HG03159 (cell line): ENCODE measurements around the gene RALGPS2.

ENCODE experiments used
- ATAC-seq: cut with Tn5 transposase; IDR thresholded peaks from one replicate; pipeline ENCODE4 v1.9.1; 2021; ENCODE audit warnings: mild to moderate bottlenecking, moderate library complexity; ENCODE audit not compliant: unreplicated experiment

RALGPS2 gene

GRCh38 chr1:178912597-178912996 lies 187.6 kb downstream of the RALGPS2 start:
- no peak for ATAC-seq

GRCh38 chr1:178916448-178917174 lies 191.6 kb downstream of the RALGPS2 start:
- no peak for ATAC-seq

DNA sequence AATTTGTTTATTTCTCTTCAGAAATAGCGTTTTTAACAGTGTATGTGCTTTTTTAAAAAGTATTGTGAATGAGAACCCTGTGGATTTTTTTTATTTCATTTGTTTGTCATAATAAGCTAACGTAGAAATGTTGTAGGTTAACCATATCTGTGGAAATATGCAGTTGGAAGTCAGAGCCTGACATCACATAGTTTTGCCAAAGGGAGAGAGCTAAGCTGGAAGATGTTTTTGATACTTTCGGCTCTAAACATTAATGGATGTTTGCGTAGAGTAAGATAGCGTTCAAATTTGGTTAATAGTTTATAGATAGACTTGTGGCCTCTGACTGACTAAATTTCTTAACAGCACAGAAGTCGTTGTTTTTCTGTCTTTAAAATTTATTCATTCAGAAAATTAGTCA lies 193.3 kb downstream of the RALGPS2 start:
- no peak for ATAC-seq

DNA sequence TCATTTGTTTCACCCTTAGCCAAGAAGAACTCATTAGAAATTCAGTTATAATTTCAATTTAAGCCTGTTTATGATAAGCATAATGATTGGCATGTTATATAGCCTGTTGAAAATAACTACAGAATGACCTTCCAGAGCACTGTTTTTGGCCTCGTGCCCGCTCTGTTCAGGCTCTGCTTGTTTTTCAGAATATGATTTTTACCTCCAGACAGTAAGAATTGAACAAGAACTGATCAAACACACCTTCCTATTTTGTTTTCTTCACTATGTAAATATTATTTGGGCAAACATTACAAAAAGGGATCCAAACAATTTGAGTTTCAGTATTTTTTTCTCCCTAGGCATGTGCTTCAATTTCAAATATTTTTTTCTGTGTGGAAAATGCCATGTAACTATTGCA lies 193.9 kb downstream of the RALGPS2 start:
- ATAC-seq, result no peak

GRCh38 chr1:178919581-178919980 lies 194.5 kb downstream of the RALGPS2 start:
- ATAC-seq, result no peak

DNA sequence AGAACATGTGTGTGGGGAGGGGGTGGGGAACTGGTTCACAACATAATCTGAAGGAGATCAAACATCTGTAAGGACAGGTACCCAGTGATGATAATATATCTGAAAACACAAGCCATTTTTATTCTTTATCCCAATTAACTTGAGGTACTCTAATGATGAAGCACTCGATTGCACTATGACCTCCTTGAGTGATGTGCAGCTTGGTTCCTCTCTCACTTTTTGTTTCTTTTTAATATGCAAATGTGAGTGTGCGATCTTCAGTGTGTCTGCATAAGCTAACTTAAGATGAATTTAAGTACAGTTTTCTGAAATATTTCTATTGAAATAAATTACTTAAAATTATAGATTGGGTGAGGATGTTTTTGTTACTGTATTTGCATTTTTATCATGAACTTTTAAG lies 196.5 kb downstream of the RALGPS2 start:
- peak; percentile 49 for ATAC-seq

DNA sequence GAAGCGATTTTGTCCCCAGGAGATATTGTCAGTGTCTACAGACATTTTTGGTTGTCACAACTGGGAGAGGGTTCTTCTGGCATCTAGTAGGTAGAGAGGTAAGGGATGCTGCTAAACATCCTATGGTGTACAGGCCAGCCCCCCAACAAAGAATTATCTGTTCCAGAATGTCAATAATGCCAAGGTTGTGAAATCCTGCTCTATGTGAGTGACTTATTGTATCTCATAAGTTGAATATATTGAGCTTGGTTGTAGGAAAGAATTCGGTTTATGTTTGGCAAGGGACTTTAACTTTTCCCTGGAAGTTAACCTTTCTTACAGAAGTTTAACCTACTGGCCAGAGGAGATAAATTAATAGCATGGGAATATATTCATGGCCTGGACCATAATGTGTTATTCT lies 198.5 kb downstream of the RALGPS2 start:
- no peak for ATAC-seq

GRCh38 chr1:178926046-178926445 lies 201.0 kb downstream of the RALGPS2 start:
- ATAC-seq, result peak; percentile 52

- no peak for ATAC-seq
Measured at GRCh38 chr1:178927003-178927402, 202.0 kb downstream of the RALGPS2 start.

DNA sequence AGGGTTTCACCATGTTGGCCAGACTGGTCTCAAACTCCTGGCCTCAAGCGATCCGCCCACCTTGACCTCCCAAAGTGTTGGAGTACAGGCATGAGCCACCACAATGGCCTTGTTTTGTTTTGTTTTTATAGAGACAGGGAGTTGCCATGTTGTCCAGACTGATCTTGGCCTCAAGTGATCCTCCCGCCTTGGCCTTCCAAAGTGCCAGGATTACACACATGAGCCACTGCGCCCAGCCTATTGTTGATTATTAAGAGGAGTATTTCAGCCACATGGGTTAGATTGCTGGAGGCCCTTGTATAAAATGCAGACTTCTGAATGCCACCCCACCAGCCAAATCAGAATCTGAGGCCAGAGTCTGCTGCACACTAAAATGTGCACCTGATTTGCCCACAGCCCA lies 203.0 kb downstream of the RALGPS2 start:
- ATAC-seq, result no peak

DNA sequence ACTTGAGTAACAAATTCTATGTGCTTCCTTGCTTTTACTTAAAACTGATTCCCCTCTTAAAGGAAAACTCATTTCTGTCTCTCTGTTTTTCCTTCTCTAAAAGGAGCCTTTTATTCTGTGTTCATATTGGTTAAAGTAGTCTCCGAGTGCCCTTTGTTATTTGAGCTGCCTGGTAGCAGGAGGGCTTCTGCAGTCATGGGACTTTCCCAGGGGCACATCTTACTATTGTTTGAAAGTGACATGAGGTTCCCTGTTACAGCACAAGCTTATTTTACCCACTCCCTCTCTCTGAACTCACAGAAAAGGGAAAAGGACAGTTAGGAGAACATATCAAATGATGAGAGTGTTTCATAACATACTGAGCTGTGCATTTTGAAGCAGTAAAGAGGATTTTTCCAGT lies 203.9 kb downstream of the RALGPS2 start:
- ATAC-seq, result no peak

DNA sequence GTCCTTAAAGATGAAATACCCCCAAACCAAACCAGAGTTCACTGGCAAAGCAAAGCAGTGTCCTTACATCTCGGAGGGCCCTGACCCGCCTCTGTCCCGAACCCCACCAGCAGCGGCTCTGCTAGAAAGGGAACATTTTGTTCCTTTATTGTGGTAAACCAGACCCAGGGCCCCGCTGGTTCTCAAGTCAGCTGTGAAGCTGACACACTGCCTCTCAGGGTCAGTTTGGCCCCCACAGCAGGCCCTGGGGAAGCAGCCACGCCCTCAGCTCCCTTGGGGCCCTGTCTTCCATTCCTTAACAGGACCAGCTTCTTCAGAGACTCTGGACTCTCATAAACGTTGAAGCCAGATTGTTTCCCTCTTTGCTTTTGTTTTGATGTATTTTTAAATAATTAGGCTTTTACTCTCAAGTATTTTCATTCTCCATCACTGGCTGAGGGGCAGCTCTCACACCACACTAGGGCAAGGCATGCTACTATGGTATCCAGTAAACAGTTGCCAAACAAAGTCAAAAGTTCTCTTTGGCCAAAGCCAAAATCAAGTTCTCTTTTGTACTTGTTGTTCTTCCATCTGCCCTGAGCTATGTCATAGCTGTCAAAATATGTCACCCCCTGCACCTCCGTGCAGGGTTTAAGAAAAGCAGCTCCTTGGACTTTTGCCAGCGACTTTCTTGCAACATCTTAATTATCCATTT lies 207.0 kb downstream of the RALGPS2 start:
- no peak for ATAC-seq

GRCh38 chr1:178932552-178932906 lies 207.5 kb downstream of the RALGPS2 start:
- no peak for ATAC-seq

DNA sequence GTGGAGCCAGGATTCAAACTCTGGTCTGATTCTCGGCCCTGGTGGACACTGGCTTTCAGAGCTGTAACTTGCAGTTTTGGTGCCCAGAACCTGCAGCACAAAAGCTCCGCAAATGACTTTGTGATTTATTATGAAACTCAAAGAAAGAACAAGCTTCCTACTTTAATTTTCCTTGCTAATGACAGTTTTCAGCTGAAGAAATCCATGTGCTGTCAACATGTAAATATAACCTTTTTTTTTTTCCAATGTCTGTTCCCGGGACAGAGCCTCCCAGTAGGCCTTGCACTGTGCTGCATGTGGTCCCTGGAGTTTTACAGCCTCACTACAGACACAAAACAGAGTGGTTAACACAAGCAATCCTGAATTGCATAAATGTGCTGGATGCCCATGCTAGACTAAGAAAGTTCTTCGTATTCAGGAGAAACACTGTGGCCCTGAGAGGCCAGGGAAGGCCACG lies 208.1 kb downstream of the RALGPS2 start:
- no peak for ATAC-seq

DNA sequence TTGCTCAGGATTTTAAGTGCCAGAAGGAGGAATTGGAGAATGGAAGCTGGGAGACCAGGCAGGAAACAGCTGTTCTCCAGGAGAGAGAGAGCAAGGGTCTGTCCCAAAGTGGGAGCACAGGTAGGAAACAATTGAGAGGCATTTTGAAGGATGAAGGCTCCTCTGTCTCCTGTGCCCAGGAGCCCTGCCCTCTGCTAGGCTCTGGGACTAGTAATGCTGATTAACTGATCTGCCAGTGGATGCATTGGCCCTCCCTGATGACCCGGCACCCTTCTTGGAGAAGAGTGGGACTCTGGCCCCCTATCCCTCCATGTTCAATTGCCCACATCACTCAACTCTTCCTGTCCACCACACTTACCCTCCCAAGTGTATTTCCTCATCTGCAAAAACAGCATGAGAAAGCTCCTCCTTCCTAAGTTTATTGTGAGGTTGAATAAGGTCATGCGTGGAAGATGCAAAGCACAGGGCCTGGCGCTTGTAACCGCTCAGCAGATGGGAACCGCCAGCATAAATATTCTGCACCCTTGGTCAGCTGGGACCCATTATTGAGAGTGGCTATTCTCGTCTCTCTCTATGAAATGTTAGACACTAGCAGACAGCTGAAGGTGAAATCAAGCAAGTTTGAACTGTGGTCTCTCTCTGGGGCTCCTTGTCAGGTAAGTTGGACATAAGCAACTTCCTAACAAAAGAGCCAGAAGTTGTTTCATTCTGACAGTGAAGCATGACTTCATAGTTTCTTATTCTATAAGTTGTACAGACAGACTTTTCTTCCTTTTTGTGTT lies 208.9 kb downstream of the RALGPS2 start:
- ATAC-seq, result no peak

DNA sequence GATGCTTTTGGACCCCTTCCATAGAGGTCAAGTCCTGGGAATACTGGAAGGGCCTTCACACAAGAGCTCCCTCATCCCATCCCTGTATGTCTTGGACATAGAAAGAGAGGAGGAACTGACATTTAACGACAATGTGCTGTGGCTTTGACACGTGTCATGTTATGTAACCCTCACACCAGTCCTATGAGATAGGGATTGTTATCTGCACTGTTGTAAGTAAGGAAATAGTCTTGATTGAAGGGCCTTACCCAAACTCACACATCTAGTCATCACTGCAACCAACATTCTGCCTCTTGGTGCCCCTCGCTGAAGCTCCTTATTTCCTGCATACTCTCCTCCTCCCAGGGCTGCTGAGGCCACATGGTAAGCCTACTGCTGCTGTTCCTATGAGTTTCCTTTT lies 209.5 kb downstream of the RALGPS2 start:
- ATAC-seq, result no peak

DNA sequence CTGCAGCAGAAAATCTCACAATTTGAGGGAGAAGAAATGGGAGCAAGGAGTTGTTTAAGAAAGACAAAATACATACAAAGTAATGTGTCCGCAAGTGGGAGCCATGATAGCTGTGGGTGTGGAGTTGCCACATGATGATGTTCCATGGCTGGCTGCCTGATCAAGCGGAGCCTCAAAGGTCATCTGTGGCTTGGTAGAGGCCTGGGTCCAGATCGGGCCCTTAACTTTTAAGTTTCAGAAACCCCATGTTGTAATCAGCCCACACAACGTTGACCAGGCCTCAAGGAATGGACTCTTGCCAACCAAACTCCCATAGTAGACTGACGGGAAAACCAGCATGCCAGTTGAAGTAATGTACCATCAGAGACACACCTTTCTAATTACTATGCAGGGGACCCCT lies 210.6 kb downstream of the RALGPS2 start:
- no peak for ATAC-seq

DNA sequence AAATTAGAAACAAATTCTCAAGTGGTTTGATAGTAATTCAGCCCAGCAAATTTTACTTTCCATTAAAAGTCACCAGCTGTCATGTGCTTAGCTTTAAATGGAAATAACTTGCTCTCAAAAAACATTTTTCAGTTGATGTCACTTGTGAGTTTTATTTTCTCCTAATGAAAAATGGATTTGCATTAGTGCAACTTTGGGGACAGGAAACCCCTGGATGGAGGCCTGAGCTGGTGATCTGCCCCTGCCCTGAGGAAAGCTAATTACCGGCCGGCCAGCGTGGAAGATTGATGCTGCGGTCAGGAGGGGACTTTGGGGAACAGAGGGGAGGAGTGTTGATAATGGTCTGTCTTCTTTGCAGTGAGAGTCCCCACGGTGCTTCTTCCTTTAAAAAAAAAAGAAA lies 212.7 kb downstream of the RALGPS2 start:
- no peak for ATAC-seq

DNA sequence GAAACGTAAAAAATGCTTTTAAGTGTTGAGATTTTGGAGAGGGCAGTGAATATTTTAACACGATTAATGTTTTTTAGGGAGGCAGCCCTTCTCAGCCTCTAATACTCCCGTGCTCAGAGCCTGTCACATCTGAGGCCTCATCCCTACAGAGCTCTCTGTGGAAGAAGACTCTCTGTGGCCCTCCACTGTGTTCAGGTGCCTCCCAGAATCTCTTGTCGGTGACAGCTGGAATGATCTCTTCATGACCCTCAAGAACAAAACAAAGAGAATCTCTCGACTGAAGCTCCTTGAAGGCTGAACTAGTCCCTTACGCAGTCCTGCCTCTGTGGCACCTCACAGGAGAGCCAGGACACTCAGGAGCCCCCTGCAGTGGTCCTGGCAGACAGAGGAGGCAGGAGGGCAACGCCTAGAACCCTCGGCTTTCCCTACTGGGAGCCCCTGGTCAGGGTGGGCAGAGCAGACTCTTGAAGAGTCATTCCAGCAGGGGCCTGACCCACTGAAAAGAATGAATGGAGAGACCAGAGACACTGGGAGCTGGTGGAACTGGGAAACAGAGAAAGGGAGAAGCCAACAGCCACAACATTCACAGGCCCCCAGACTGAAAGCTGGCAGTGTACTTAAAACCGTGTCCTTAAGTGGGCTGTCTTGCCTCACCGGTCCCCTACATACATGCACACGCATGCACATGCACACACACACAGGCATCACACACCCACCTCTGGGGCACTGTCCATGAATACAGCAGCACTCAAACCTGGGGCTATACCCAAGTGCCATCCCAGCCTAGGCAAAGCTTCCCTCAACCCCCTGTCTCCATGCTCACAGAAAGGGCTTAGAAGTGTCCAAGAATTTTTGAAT lies 213.3 kb downstream of the RALGPS2 start:
- ATAC-seq, result no peak

GRCh38 chr1:178938959-178939317 lies 213.9 kb downstream of the RALGPS2 start:
- ATAC-seq, result no peak
